Vagina (tissue), 2 donors: ENCODE results near the gene SPECC1.

Source experiments
- CTCF ChIP-seq, 3 experiments: fragments of 450-650 bp in 2 of 3; fragments of 200-600 bp in 1 of 3; sonication (generic) in 1 of 3; IDR thresholded peaks; one replicate each; pipeline ENCODE4 v1.5.1; 2017 to 2019; ENCODE audit warnings: antibody characterized with exemption in 3 of 3, mild to moderate bottlenecking in 2 of 3, moderate library complexity in 2 of 3
- POLR2A ChIP-seq, 2 donors: fragments of 450-650 bp; IDR thresholded peaks; one replicate each; pipeline ENCODE4 v1.6.1; 2017; ENCODE audit warnings: antibody characterized with exemption in 2 of 2, mild to moderate bottlenecking in 2 of 2, moderate library complexity in 2 of 2
- POLR2AphosphoS5 ChIP-seq, 2 donors: sonication (generic); formaldehyde crosslinking; IDR thresholded peaks; one replicate each; pipeline ENCODE4 v1.9.0; 2017; ENCODE audit warnings: antibody characterized with exemption in 2 of 2, mild to moderate bottlenecking in 2 of 2, low read depth in 1 of 2; ENCODE audit not compliant: insufficient read depth in 1 of 2

DNA sequence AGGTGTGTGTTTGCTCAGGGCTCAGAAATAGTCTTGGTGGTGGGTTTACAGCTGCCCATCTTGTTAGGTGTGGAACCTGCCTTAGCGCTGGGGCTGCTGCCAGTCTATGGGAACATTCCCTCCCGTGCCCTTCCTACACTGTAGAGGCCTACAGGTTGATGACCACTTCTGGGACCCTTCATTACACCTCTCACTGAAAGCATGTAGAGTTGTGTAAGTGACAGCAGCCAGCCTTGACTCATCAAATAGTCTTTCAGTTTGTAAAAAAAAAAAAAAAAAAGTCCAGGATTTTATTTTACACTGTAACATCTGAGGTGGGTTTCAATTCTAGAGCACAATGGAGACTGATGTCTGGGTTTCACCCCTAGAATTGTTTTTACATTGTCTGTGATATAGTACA is 193.9 kb downstream of the SPECC1 start:
- no peak for TF ChIP-seq CTCF (IDR thresholded peaks at IDR 0.05)
- TF ChIP-seq POLR2AphosphoS5 (IDR thresholded peaks at IDR 0.05; ENCODE audit: insufficient read depth in 1 of 2, low read depth in 1 of 2): no peak
- no peak for TF ChIP-seq POLR2A (IDR thresholded peaks at IDR 0.05)
